Natural killer cell treated with Interleukin-12 subunit alpha and Interleukin-12 subunit beta and Interleukin-15 and Interleukin-18, amount 100 ng/mL, for 72 hours (primary cell): Measurements from ENCODE around the gene CNTNAP3B. TPM values are rescaled to one million over a fixed set of nuclear protein-coding genes. Genes with fewer than 3 reads are reported as not detected.
"Not testable (repeated sequence)": the region's sequence is repeated elsewhere in the genome, so short reads cannot be mapped to it uniquely, and the experiment has no call there.

ENCODE experiments used
- ATAC-seq, 2 donors: fragments of 150-1000 bp; cut with Tn5 transposase in 1 of 2; sonication (Bioruptor Pico), chemical (Tn5 transposase) in 1 of 2; 2 replicates each; pipeline ENCODE4 v1.10.0; 2021
- DNase-seq: peaks from one replicate; pipeline ENCODE4 v3.0.0; 2022; ENCODE audit warnings: low spot score
- H3K27ac Mint-ChIP-seq, 2 donors: 1 replicate in 1 of 2; 2 replicates in 1 of 2; pipeline ENCODE4 v1.8.0; 2022; ENCODE audit warnings: mixed read lengths in 2 of 2, mild to moderate bottlenecking in 1 of 2, moderate library complexity in 1 of 2
- H3K27me3 Mint-ChIP-seq, 2 donors: 1 replicate in 1 of 2; 2 replicates in 1 of 2; pipeline ENCODE4 v1.8.0; 2022; ENCODE audit warnings: mixed read lengths in 2 of 2
- H3K36me3 Mint-ChIP-seq: one replicate; pipeline ENCODE4 v1.8.0; 2022; ENCODE audit warnings: mixed read lengths
- H3K4me1 Mint-ChIP-seq, 2 donors: 1 replicate in 1 of 2; 2 replicates in 1 of 2; pipeline ENCODE4 v1.8.0; 2022; ENCODE audit warnings: low read depth in 2 of 2, mixed read lengths in 2 of 2, mild to moderate bottlenecking in 1 of 2
- H3K4me3 Mint-ChIP-seq: one replicate; pipeline ENCODE4 v1.8.0; 2022; ENCODE audit warnings: mixed read lengths
- H3K9me3 Mint-ChIP-seq: 2 replicates; pipeline ENCODE4 v1.8.0; 2022; ENCODE audit warnings: mixed read lengths
- total RNA-seq, 2 donors: library from RNA; stranded (reverse); gene quantifications; one replicate each; pipeline ENCODE4 v1.2.3, GENCODE V29; 2022

The CNTNAP3B gene
- total RNA-seq, 2 donors from 2014 or later: not detected

- not testable (repeated sequence) for H3K4me1 Mint-ChIP-seq, H3K36me3 Mint-ChIP-seq, ATAC-seq, H3K9me3 Mint-ChIP-seq, DNase-seq, H3K27ac Mint-ChIP-seq, H3K4me3 Mint-ChIP-seq, H3K27me3 Mint-ChIP-seq
Measured at GRCh38 chr9:41917374-41917773, 211.9 kb downstream of the CNTNAP3B start.

GRCh38 chr9:41905488-41905887 is 223.7 kb downstream of the CNTNAP3B start:
- H3K27me3 Mint-ChIP-seq, H3K9me3 Mint-ChIP-seq, H3K36me3 Mint-ChIP-seq, ATAC-seq, H3K4me3 Mint-ChIP-seq, DNase-seq, H3K27ac Mint-ChIP-seq, H3K4me1 Mint-ChIP-seq: not testable (repeated sequence)

- H3K9me3 Mint-ChIP-seq, ATAC-seq, H3K4me1 Mint-ChIP-seq, H3K27ac Mint-ChIP-seq, H3K27me3 Mint-ChIP-seq, H3K36me3 Mint-ChIP-seq, H3K4me3 Mint-ChIP-seq, DNase-seq: not testable (repeated sequence)
Measured at GRCh38 chr9:41902762-41903161, 226.5 kb downstream of the CNTNAP3B start.

GRCh38 chr9:41898720-41899343 is 230.4 kb downstream of the CNTNAP3B start:
- H3K4me1 Mint-ChIP-seq, DNase-seq, H3K27ac Mint-ChIP-seq, H3K9me3 Mint-ChIP-seq, H3K4me3 Mint-ChIP-seq, H3K27me3 Mint-ChIP-seq, H3K36me3 Mint-ChIP-seq, ATAC-seq: not testable (repeated sequence)

GRCh38 chr9:41874557-41874956 is 254.7 kb downstream of the CNTNAP3B start:
- H3K9me3 Mint-ChIP-seq: not testable (repeated sequence)

GRCh38 chr9:41855422-41855821 is 273.8 kb downstream of the CNTNAP3B start:
- H3K27me3 Mint-ChIP-seq, H3K27ac Mint-ChIP-seq, H3K4me3 Mint-ChIP-seq, H3K9me3 Mint-ChIP-seq, ATAC-seq, H3K36me3 Mint-ChIP-seq, H3K4me1 Mint-ChIP-seq, DNase-seq: not testable (repeated sequence)

More at GRCh38 chr9:41874557-41874956, 254.7 kb downstream of the CNTNAP3B start:
- not testable (repeated sequence) for H3K27me3 Mint-ChIP-seq, DNase-seq, H3K36me3 Mint-ChIP-seq, H3K4me3 Mint-ChIP-seq, H3K27ac Mint-ChIP-seq, H3K4me1 Mint-ChIP-seq
- ATAC-seq: peak in 1 of 2 donors; percentile 20

GRCh38 chr9:41851848-41852740 is 277.1 kb downstream of the CNTNAP3B start:
- H3K36me3 Mint-ChIP-seq, ATAC-seq, H3K9me3 Mint-ChIP-seq, H3K4me1 Mint-ChIP-seq, DNase-seq, H3K27ac Mint-ChIP-seq, H3K27me3 Mint-ChIP-seq, H3K4me3 Mint-ChIP-seq: not testable (repeated sequence)

GRCh38 chr9:41847829-41848228 is 281.4 kb downstream of the CNTNAP3B start:
- H3K9me3 Mint-ChIP-seq, H3K4me3 Mint-ChIP-seq: not testable (repeated sequence)

More at GRCh38 chr9:41847829-41848228, 281.4 kb downstream of the CNTNAP3B start:
- not testable (repeated sequence) for DNase-seq, H3K27me3 Mint-ChIP-seq, H3K4me1 Mint-ChIP-seq, H3K27ac Mint-ChIP-seq, ATAC-seq, H3K36me3 Mint-ChIP-seq

Other genes starting within 250 kb of the CNTNAP3B start
- gene SPATA31A6, start 54.2 kb upstream of the CNTNAP3B start, total RNA-seq: not detected